K562 (cell line): ENCODE measurements around the gene TTC28.

ENCODE experiments used
- EWSR1 ChIP-seq: fragments of 450-650 bp; IDR thresholded peaks from 2 replicates; pipeline ENCODE4 v1.6.1; 2018; ENCODE audit warnings: borderline replicate concordance, mild to moderate bottlenecking, low read depth, moderate library complexity; ENCODE audit not compliant: partially characterized antibody
- FOXK2 ChIP-seq, 2 experiments: fragments of 450-650 bp; IDR thresholded peaks in 1 of 2; conservative IDR thresholded peaks in 1 of 2; 2 replicates each; pipeline ENCODE4 v1.6.1; 2016; ENCODE audit warnings: low read depth in 2 of 2, mild to moderate bottlenecking in 1 of 2
- HMG20B ChIP-seq: fragments of 250-450 bp; sonication (Bioruptor Pico); IDR thresholded peaks from 2 replicates; pipeline ENCODE4 v1.5.0; 2021; ENCODE audit warnings: mild to moderate bottlenecking
- HMGN3 ChIP-seq: IDR thresholded peaks from 2 replicates; pipeline ENCODE4 v1.6.1; 2011; ENCODE audit warnings: borderline replicate concordance, low read depth, mild to moderate bottlenecking, mixed read lengths, low read length; ENCODE audit not compliant: insufficient read length; ENCODE audit errors: extremely low read depth
- HSF4 ChIP-seq: fragments of 250-450 bp; sonication (Bioruptor Pico); IDR thresholded peaks from 2 replicates; pipeline ENCODE4 v2.1.2; 2022; ENCODE audit warnings: mild to moderate bottlenecking, moderate library complexity, borderline replicate concordance
- JUND ChIP-seq, 2 experiments: IDR thresholded peaks; 2 replicates in 1 of 2; 3 replicates in 1 of 2; pipeline ENCODE4 v1.6.1; 2011; ENCODE audit warnings: borderline replicate concordance in 2 of 2, low read depth in 2 of 2, low read length in 2 of 2, improper control_type of control experiment in 1 of 2, missing biosample characterization in 1 of 2, missing genetic modification characterization in 1 of 2, missing genetic modification reagents in 1 of 2
- KDM1A ChIP-seq, 2 experiments: fragments of 450-650 bp; IDR thresholded peaks; 2 replicates each; pipeline ENCODE4 v1.6.1; 2016; ENCODE audit warnings: mild to moderate bottlenecking in 2 of 2
- POLR2A ChIP-seq: fragments of 450-650 bp; conservative IDR thresholded peaks from 2 replicates; pipeline ENCODE4 v1.6.1; 2016
- POLR2AphosphoS5 ChIP-seq: IDR thresholded peaks from 2 replicates; pipeline ENCODE4 v1.6.1; 2011; ENCODE audit warnings: mild to moderate bottlenecking, low read depth, low read length, moderate library complexity; ENCODE audit not compliant: control insufficient read depth, insufficient read depth
- POLR2H ChIP-seq: IDR thresholded peaks from 2 replicates; pipeline ENCODE4 v1.6.1; 2016; ENCODE audit warnings: missing genetic modification characterization, low read depth, mild to moderate bottlenecking, control low read depth, missing compliant biosample characterization, moderate library complexity
- YY1 ChIP-seq, 3 experiments: IDR thresholded peaks; 2 replicates each; pipeline ENCODE4 v1.6.1; 2011; ENCODE audit warnings: low read length in 2 of 3, mild to moderate bottlenecking in 2 of 3, moderate library complexity in 2 of 3, borderline replicate concordance in 1 of 3, control low read depth in 1 of 3, low read depth in 1 of 3; ENCODE audit not compliant: insufficient read depth in 3 of 3, insufficient replicate concordance in 2 of 3, control insufficient read depth in 1 of 3, insufficient read length in 1 of 3; ENCODE audit errors: extremely low read depth in 1 of 3
- TF ChIP-seq, protein P1 (sequence below): fragments of 250-450 bp; sonication (Bioruptor Pico); IDR thresholded peaks from 2 replicates; pipeline ENCODE4 v1.6.1; 2021; ENCODE audit warnings: mild to moderate bottlenecking
- TF ChIP-seq, protein P2 (sequence below): fragments of 450-650 bp; formaldehyde crosslinking; IDR thresholded peaks from 2 replicates; pipeline ENCODE4 v1.4.0; 2020; ENCODE audit warnings: mild to moderate bottlenecking, moderate library complexity
- TF ChIP-seq, protein P3 (sequence below): IDR thresholded peaks from 2 replicates; pipeline ENCODE4 v1.6.1; 2014; ENCODE audit warnings: antibody characterized with exemption

DNA sequence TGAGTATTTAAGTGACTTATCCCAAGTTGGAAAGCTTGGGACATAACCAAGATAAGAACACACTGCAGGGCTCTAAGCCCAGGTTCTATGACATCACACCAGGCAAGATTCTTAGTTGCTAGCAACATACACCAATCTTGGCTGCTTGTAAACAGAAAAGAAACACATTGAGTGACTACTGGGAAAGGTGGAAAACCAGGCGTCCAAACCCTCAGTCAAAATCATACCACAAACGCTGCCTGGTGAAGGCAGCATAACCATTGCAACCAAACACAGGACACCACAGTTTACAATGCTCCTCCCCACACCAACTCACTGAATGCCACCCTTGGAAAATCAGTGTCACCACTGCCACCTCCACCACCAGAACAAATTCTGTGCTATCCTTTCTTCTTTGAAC lies 379.9 kb downstream of the TTC28 start:
- TF ChIP-seq FOXK2 (conservative IDR thresholded peaks at IDR 0.05 in 1 of 2, IDR thresholded peaks at IDR 0.05 in 1 of 2; ENCODE audit: low read depth in 2 of 2) (no peak), HMG20B (CRISPR knock-in tag) (no peak), KDM1A (IDR thresholded peaks at IDR 0.05) (no peak), HMGN3 (no peak), JUND (IDR thresholded peaks at IDR 0.05; ENCODE audit: borderline replicate concordance, low read depth, low read length) (no peak), JUND (tag; IDR thresholded peaks at IDR 0.05; ENCODE audit: borderline replicate concordance, low read depth, low read length) (no peak), HSF4 (CRISPR knock-in tag) (no peak), EWSR1 (no peak), POLR2A (no peak), POLR2H (tag) (no peak), YY1 (IDR thresholded peaks at IDR 0.05; ENCODE audit: borderline replicate concordance in 1 of 3, control insufficient read depth in 1 of 3, extremely low read depth in 1 of 3, insufficient read depth in 3 of 3, insufficient read length in 1 of 3, insufficient replicate concordance in 2 of 3, low read depth in 1 of 3, low read length in 2 of 3) (no peak), POLR2AphosphoS5 (no peak)
- TF ChIP-seq, protein P1, sequence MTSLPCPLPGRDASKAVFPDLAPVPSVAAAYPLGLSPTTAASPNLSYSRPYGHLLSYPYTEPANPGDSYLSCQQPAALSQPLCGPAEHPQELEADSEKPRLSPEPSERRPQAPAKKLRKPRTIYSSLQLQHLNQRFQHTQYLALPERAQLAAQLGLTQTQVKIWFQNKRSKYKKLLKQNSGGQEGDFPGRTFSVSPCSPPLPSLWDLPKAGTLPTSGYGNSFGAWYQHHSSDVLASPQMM (CRISPR knock-in tag): no peak
- TF ChIP-seq, protein P2, sequence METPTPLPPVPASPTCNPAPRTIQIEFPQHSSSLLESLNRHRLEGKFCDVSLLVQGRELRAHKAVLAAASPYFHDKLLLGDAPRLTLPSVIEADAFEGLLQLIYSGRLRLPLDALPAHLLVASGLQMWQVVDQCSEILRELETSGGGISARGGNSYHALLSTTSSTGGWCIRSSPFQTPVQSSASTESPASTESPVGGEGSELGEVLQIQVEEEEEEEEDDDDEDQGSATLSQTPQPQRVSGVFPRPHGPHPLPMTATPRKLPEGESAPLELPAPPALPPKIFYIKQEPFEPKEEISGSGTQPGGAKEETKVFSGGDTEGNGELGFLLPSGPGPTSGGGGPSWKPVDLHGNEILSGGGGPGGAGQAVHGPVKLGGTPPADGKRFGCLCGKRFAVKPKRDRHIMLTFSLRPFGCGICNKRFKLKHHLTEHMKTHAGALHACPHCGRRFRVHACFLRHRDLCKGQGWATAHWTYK (CRISPR knock-in tag): no peak
- TF ChIP-seq, protein P3, sequence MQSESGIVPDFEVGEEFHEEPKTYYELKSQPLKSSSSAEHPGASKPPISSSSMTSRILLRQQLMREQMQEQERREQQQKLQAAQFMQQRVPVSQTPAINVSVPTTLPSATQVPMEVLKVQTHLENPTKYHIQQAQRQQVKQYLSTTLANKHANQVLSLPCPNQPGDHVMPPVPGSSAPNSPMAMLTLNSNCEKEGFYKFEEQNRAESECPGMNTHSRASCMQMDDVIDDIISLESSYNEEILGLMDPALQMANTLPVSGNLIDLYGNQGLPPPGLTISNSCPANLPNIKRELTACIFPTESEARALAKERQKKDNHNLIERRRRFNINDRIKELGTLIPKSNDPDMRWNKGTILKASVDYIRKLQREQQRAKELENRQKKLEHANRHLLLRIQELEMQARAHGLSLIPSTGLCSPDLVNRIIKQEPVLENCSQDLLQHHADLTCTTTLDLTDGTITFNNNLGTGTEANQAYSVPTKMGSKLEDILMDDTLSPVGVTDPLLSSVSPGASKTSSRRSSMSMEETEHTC: no peak
